ENCODE data around the gene MPZL3.
A peak's percentile ranks its signal among the peaks of the same experiment; 100 is the strongest.

MPZL3 gene

DNA sequence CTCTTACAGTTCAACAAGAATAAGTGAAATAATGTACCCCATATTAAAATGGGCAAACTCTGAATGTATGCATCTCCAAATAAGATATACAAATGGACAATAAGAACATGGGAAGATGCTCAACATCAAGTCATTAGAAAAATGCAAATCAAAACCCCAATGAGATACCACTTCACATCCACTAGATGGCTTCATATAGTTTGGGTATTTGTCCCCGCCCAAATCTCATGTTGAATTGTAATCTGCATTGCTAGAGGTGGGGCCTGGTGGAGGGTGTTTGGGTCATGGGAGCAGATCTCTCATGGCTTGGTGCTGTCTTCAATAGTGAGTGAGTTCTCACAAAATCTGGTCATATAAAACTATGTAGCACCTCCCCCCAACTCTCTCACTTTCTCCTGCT is 6.2 kb upstream of the MPZL3 start:
- no peak for DNase-seq
- H3K9me3 ChIP-seq: no peaks in the 10 kb centered on the region; the same call in 1 of the 2 replicates
- peaks cover 66% of the 10 kb centered on the region for H3K27me3 ChIP-seq
- H3K4me1 ChIP-seq: no peaks in the 10 kb centered on the region
- no peak overlapping the region for H3K4me3 ChIP-seq (ENCODE audit: low read depth, low read length)
- H3K36me3 ChIP-seq: no peaks in the 10 kb centered on the region
- TF ChIP-seq, protein P1, sequence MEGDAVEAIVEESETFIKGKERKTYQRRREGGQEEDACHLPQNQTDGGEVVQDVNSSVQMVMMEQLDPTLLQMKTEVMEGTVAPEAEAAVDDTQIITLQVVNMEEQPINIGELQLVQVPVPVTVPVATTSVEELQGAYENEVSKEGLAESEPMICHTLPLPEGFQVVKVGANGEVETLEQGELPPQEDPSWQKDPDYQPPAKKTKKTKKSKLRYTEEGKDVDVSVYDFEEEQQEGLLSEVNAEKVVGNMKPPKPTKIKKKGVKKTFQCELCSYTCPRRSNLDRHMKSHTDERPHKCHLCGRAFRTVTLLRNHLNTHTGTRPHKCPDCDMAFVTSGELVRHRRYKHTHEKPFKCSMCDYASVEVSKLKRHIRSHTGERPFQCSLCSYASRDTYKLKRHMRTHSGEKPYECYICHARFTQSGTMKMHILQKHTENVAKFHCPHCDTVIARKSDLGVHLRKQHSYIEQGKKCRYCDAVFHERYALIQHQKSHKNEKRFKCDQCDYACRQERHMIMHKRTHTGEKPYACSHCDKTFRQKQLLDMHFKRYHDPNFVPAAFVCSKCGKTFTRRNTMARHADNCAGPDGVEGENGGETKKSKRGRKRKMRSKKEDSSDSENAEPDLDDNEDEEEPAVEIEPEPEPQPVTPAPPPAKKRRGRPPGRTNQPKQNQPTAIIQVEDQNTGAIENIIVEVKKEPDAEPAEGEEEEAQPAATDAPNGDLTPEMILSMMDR (IDR thresholded peaks at IDR 0.05; ENCODE audit: low read depth, low read length): peak; percentile 42

DNA sequence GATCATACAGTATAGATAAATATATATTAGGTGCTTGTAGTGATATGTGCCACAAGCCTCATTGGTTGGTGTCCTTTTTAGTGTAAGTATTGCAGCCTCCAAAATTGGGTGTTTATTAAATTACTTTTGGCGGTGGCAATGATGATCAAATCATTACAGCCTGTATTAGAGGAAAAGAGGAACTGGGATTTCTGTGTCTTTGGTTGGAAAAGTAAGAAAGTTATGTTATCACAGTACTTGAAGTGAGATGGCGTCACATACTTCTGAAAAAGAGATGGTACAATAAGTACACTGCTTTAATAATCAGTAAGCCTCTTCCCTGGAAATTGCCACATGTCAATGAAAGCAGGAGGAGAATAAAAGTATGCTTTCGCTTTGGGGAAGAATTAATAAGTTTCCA is 523 bp upstream of the MPZL3 start:
- Histone ChIP-seq H3K4me3 (ENCODE audit: low read depth, low read length) (peak overlapping the region; percentile 90), H3K4me1 (no peaks in the 10 kb centered on the region), H3K36me3 (no peaks in the 10 kb centered on the region), H3K9me3 (no peaks in the 10 kb centered on the region), H3K27me3 (peaks cover 63% of the 10 kb centered on the region)
- TF ChIP-seq, protein P1 (IDR thresholded peaks at IDR 0.05; ENCODE audit: low read depth, low read length): no peak
- DNase-seq: no peak

DNA sequence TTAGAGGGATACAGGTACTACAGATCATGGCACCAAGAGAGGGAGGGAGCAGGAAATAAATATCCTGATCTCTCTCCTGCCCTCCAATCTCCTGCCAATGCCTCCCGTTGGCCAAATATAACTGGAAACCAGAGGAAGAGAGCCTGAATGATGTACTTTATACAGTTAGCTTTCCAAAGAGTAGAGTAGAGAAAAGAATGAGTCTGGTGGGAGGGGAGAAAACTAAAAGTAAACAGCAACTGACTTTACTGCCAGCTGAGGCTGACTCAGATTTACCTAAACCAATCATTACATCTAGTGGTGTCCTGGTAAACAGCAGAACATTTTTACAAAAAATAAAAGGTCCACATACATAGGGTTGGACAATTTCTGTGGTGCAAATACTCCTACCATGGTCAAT is 5.1 kb downstream of the MPZL3 start:
- no peaks in the 10 kb centered on the region for H3K9me3 ChIP-seq
- no peak for DNase-seq
- H3K36me3 ChIP-seq: no peaks in the 10 kb centered on the region
- TF ChIP-seq, protein P1 (IDR thresholded peaks at IDR 0.05; ENCODE audit: low read depth, low read length): no peak
- H3K27me3 ChIP-seq: peaks cover 76% of the 10 kb centered on the region
- no peaks in the 10 kb centered on the region for H3K4me1 ChIP-seq
- no peak overlapping the region for H3K4me3 ChIP-seq (ENCODE audit: low read depth, low read length)

DNA sequence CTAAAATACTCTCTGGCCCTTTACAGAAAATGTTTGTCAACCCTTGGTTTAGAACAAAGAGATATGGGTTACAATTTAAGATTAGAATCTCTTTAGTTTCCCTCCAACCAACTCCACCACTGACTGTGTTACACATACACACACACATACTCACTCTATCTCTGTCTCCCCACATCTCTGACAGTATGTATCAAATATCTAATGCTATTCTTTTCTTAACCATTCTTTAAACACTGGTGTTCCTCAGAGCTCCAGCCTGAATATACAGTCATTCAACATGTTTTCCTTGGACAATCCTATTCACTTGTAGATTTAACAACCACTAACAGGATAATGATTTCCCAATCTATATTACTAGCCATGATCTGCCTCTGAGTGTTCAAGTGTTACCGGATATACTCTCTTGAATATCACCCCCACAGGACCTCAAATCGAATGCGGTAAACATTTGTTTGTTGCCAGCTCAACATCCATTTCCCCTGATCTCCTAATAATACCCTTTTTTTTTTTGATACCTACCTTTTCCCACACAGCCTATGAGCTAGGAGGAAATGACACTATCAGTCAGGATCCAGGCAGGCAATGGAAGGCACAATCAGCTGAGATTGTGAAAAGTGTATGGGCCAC is 6.1 kb downstream of the MPZL3 start:
- H3K4me1 ChIP-seq: no peaks in the 10 kb centered on the region
- no peaks in the 10 kb centered on the region for H3K36me3 ChIP-seq
- DNase-seq: no peak
- no peak overlapping the region for H3K4me3 ChIP-seq (ENCODE audit: low read depth, low read length)
- peaks cover 86% of the 10 kb centered on the region for H3K27me3 ChIP-seq
- TF ChIP-seq, protein P1 (IDR thresholded peaks at IDR 0.05; ENCODE audit: low read depth, low read length): no peak
- H3K9me3 ChIP-seq: no peaks in the 10 kb centered on the region

DNA sequence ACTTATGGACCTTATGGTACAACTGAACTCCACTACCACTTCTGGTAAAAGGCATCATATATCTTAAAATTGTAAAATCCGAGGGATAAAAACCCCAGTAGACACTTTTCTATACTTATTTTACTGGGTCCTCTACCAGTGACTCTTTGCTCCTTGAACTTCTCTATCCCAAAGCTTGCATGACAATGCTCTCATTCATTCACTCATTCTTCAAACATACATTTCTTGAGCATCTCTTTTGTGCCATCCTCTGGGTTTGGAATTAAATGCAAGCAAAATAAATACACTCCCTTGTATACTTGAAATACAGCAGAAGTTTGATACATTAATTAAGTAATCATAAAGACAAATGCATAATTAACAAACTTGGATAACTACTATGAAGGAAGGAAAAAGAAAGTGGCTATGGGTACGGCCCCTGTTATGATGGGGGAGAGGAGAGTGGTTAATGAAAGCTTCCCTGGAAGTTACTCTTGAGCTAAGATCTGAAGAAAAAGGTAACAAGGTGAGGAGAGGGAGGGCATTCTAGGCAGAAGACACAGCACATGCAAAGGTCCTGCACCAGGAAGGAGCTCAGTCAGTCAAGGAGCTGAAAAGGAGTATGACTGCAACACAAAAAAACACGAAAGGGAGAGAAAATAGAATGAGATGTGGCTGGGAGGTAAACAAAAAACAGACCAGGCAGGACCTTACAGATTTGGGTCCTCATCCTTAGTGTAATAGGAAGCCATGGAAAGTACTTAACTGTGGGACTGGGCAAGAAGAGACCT is 8.0 kb downstream of the MPZL3 start:
- Histone ChIP-seq H3K4me1 (no peaks in the 10 kb centered on the region), H3K36me3 (no peaks in the 10 kb centered on the region), H3K9me3 (no peaks in the 10 kb centered on the region), H3K27me3 (peaks cover 93% of the 10 kb centered on the region), H3K4me3 (ENCODE audit: low read depth, low read length) (no peak overlapping the region)
- TF ChIP-seq, protein P1 (IDR thresholded peaks at IDR 0.05; ENCODE audit: low read depth, low read length): no peak
- DNase-seq: no peak

DNA sequence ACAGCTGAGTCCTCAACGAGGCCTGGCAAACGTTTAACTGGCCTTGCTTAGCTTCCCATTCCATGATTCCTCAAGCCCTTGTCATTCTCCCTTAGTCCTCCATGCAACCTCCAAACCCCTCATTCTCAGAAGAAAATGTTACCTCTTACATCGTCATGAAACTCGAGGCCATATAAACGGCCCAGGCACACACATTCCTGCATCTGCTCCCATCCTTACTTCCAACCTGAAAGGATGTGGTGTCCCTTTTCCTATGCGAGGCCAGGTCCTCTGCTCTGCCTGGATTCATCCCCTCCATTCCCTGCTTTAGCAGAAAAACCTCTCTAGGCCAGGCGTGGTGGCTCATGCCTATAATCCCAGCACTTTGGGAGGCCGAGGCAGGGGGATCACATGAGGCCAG is 9.0 kb downstream of the MPZL3 start:
- Histone ChIP-seq H3K9me3 (no peaks in the 10 kb centered on the region), H3K36me3 (no peaks in the 10 kb centered on the region), H3K27me3 (peaks cover 92% of the 10 kb centered on the region), H3K4me1 (no peaks in the 10 kb centered on the region), H3K4me3 (ENCODE audit: low read depth, low read length) (no peak overlapping the region)
- TF ChIP-seq, protein P1 (IDR thresholded peaks at IDR 0.05; ENCODE audit: low read depth, low read length): no peak
- DNase-seq: no peak
